Body of pancreas (tissue), 4 donors: Measurements from ENCODE around the gene CAPN5. TPM values are rescaled to one million over a fixed set of nuclear protein-coding genes. Genes with fewer than 3 reads are reported as not detected.

Source experiments
- ATAC-seq: fragments of 150-250 bp; one replicate; pipeline ENCODE4 v1.9.1; 2016
- DNase-seq, 4 donors: peaks; one replicate each; pipeline ENCODE4 v3.0.0-alpha.2; 2019
- H3K27ac ChIP-seq, 4 donors: fragments of 200-600 bp; sonication (generic); 1 replicate in 3 of 4; 2 replicates in 1 of 4; pipeline versions ENCODE4 v1.5.1 to v1.6.1; 2016 to 2019; ENCODE audit warnings: mild to moderate bottlenecking in 1 of 4, mixed read lengths in 1 of 4, moderate library complexity in 1 of 4
- H3K27me3 ChIP-seq, 2 donors: fragments of 200-600 bp; sonication (generic); one replicate each; pipeline ENCODE4 v1.6.0; 2016; ENCODE audit warnings: mild to moderate bottlenecking in 1 of 2
- H3K36me3 ChIP-seq, 2 donors: fragments of 200-600 bp; sonication (generic); replicated peaks in 1 of 2; 2 replicates each; pipeline ENCODE4 v1.5.1; 2016; ENCODE audit warnings: low read depth in 2 of 2; ENCODE audit not compliant: insufficient read depth in 1 of 2
- H3K4me1 ChIP-seq: fragments of 200-600 bp; sonication (generic); one replicate; pipeline ENCODE4 v1.6.0; 2016
- H3K4me3 ChIP-seq, 2 donors: fragments of 200-600 bp; sonication (generic); 1 replicate in 1 of 2; 2 replicates in 1 of 2; pipeline ENCODE4 v1.5.1; 2016 to 2019
- H3K9me3 ChIP-seq, 3 donors: fragments of 200-600 bp; sonication (generic); 1 replicate in 2 of 3; 2 replicates in 1 of 3; pipeline ENCODE4 v1.5.1; 2016
- POLR2A ChIP-seq, 3 donors: fragments of 450-650 bp; IDR thresholded peaks; one replicate each; pipeline ENCODE4 v1.6.1; 2016; ENCODE audit warnings: antibody characterized with exemption in 3 of 3, mild to moderate bottlenecking in 2 of 3
- WGBS, 2 donors: methylation state at CpG; one replicate each; pipeline ENCODE4 v1.1.5; 2017; 5-methylcytosine and 5-hydroxymethylcytosine counted together
- intact Hi-C: fragments of 100-400 bp; cut with DNase I; formaldehyde crosslinking; loops from one replicate; pipeline ENCODE4 v1.15.1; 2023
- total RNA-seq, 2 donors: library from RNA; depleted of rRNA; stranded (reverse); fragments of >200 nt; gene quantifications; one replicate each; pipeline ENCODE4 v1.1.0, GENCODE V29; 2016
- TF ChIP-seq, protein P1 (sequence below), 7 experiments: fragments of 450-650 bp in 4 of 7; fragments of 200-600 bp in 3 of 7; sonication (generic) in 3 of 7; IDR thresholded peaks; one replicate each; pipeline ENCODE4 v1.5.1; 2016 to 2019; ENCODE audit warnings: antibody characterized with exemption in 7 of 7

Gene CAPN5
- total RNA-seq, 2 donors from 2014 or later: 7.8 to 13.8 TPM

DNA sequence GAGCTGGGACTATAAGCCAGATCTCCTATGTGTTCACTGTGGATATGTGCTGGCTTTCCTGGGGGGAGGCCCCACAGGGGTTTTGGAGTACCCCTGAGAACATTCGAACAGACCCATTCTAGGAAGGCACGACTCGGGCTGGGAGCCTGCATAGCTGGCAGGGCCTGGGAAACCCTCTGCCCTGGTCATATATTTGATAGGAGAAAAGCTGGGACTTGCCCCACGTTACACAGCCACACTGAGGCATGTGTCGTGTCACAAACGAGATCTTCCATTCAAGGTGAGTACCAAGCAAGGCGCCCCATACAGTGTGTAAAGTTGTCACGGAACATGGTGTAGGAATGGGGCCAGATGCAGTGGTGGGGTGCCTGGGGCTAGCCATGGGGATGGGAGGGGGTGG is 72.4 kb downstream of the CAPN5 start:
- DNase-seq: no peak
- WGBS, 2 donors: 91 to 94% methylated on average over 8 of the region's 8 CpGs
- H3K27ac ChIP-seq: no peak overlapping the region

DNA sequence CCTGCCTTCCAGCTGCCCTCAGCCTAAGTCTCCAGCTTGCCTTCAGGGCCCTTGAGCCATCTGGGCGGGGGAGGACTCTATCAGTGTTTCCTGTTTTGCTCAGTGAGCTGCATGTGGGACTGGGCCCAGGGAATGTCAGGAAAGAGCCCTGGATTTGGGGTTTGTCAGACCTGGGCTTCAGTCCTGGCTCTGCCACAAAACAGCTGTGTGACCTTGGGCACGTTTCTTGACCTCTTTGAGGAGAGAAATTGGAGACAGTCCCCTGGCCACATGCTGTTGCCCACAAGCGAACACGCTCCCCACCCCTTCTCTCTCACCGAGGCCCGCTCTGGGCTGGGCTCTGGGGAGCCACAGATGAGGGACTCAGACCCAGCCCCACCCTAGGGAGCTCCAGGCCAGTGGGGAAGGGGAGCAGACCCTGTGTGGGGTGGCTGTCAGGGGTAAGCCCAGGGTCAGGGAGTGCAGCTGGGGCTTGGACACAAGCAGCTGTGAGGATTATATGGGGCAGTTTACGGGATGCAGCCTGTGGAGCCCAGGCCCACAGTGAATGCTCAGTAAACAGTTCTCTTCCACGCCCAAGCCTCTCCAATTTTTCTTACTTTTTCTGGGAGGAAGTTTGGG is 73.6 kb downstream of the CAPN5 start:
- Histone ChIP-seq H3K9me3 (no peaks in the 10 kb centered on the region), H3K4me3 (no peak overlapping the region), H3K27ac (peak overlapping the region; percentile 34 to 50 (median 46)), H3K4me1 (peaks cover 17% of the 10 kb centered on the region), H3K36me3 (no peaks in the 10 kb centered on the region), H3K27me3 (no peaks in the 10 kb centered on the region)
- peak; percentile 58 for ATAC-seq
- TF ChIP-seq, protein P1, sequence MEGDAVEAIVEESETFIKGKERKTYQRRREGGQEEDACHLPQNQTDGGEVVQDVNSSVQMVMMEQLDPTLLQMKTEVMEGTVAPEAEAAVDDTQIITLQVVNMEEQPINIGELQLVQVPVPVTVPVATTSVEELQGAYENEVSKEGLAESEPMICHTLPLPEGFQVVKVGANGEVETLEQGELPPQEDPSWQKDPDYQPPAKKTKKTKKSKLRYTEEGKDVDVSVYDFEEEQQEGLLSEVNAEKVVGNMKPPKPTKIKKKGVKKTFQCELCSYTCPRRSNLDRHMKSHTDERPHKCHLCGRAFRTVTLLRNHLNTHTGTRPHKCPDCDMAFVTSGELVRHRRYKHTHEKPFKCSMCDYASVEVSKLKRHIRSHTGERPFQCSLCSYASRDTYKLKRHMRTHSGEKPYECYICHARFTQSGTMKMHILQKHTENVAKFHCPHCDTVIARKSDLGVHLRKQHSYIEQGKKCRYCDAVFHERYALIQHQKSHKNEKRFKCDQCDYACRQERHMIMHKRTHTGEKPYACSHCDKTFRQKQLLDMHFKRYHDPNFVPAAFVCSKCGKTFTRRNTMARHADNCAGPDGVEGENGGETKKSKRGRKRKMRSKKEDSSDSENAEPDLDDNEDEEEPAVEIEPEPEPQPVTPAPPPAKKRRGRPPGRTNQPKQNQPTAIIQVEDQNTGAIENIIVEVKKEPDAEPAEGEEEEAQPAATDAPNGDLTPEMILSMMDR (IDR thresholded peaks at IDR 0.05): no peak
- no peak for TF ChIP-seq POLR2A (IDR thresholded peaks at IDR 0.05)
- intact Hi-C loops: no loop called here
- 65 to 73% methylated on average over 8 of the region's 8 CpGs for WGBS, 2 donors
- peak; percentile 37 to 82 (median 48) for DNase-seq

More for the DNA sequence above, 72.4 kb downstream of the CAPN5 start:
- no peak for ATAC-seq
- TF ChIP-seq, protein P1 (IDR thresholded peaks at IDR 0.05): no peak
- TF ChIP-seq POLR2A (IDR thresholded peaks at IDR 0.05): no peak
- Histone ChIP-seq H3K4me3 (no peak overlapping the region), H3K9me3 (no peaks in the 10 kb centered on the region), H3K36me3 (no peaks in the 10 kb centered on the region), H3K27me3 (no peaks in the 10 kb centered on the region), H3K4me1 (peaks cover 17% of the 10 kb centered on the region)
- intact Hi-C loops: no loop called here

DNA sequence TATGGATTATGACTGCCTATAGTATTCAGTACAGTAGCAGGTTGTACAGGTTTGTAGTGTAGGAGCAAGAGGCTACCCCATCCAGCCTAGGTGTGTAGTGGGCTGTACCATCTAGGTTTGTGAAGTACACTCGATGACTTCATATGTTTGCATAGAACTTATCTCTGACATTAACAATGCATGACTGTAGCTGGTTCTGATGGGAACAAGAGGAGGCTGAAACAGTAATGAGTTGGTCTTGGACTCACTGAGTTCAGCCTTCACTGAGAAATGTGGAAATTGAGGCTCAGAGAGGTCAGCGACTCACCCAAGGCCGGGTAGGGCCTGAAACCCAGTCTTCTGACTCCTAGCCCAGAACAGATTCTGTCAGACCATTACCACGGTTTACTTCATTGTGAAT is 74.3 kb downstream of the CAPN5 start:
- Histone ChIP-seq H3K27ac (peak overlapping the region in 2 of 4 donors; percentile 47 to 50), H3K36me3 (no peaks in the 10 kb centered on the region), H3K9me3 (no peaks in the 10 kb centered on the region), H3K4me1 (peaks cover 17% of the 10 kb centered on the region), H3K27me3 (no peaks in the 10 kb centered on the region), H3K4me3 (no peak overlapping the region)
- ATAC-seq (peak; percentile 78), DNase-seq (peak in 1 of 4 donors; percentile 35)
- TF ChIP-seq, protein P1 (IDR thresholded peaks at IDR 0.05): no peak
- no peak for TF ChIP-seq POLR2A (IDR thresholded peaks at IDR 0.05)
- intact Hi-C loops: no loop called here
- WGBS, 2 donors: 78 to 81% methylated on average over 4 of the region's 4 CpGs

DNA sequence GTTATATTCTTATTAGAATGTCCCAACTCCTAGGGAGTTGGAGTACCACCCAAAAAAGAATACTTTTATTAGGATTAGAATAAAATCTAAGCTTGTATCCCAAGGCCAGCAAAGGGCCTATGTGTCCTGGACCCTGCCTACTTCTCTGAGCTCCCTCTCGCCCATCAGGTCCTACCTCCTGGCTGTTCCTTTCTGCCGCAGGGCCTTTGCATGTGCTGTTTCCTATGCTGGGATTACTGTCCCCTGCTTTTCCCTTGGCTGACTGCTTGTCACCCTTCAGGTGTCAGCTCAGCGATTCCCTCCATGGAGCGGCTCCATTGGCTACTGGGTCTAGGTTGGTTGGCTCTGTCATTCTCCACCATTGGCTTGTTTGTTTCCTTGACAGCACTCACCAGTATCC is 74.7 kb downstream of the CAPN5 start:
- TF ChIP-seq, protein P1 (IDR thresholded peaks at IDR 0.05): no peak
- TF ChIP-seq POLR2A (IDR thresholded peaks at IDR 0.05): no peak
- WGBS, 2 donors: 98% methylated on average over 4 of the region's 4 CpGs
- intact Hi-C loops: no loop called here
- DNase-seq (no peak), ATAC-seq (no peak)
- Histone ChIP-seq H3K27ac (peak overlapping the region in 1 of 4 donors; percentile 47), H3K9me3 (no peaks in the 10 kb centered on the region), H3K4me3 (no peak overlapping the region), H3K36me3 (no peaks in the 10 kb centered on the region), H3K4me1 (peaks cover 17% of the 10 kb centered on the region), H3K27me3 (no peaks in the 10 kb centered on the region)
